Skin of body (tissue), 2 donors: ENCODE measurements around the gene ERC2. TPM values are rescaled to one million over a fixed set of nuclear protein-coding genes. Genes with fewer than 3 reads are reported as not detected.
"Not testable (repeated sequence)": the region's sequence is repeated elsewhere in the genome, so short reads cannot be mapped to it uniquely, and the experiment has no call there.

Source experiments
- DNase-seq: peaks from one replicate; lab custom pipeline; 2025; lab: John Stamatoyannopoulos, UW
- total RNA-seq: library from RNA; depleted of rRNA; stranded (reverse); fragments of >200 nt; gene quantifications from one replicate; pipeline ENCODE4 v1.2.3, GENCODE V29; 2014

ERC2 gene
- total RNA-seq, 1 donor from 2014 or later: 2.5 TPM

DNA sequence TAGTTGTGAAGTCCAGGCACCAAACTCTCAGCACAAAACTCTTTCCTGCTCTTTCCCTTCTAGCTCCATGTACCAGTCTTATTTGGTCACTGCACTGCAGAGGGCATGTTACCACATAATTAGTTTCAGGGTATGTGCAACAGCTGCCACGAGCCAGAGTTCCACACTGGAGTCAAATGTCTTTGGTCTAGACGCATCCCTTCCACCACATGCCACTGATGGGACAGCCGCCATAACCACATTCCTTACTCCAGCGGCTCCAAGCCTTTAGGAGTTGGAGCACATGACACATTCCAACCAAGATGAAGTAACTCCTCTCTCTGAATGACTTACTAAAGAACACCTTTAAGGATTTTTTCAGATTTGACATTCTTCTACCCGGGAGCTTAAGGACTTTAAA, 153.4 kb downstream of the ERC2 start:
- DNase-seq: peak; percentile 8

DNA sequence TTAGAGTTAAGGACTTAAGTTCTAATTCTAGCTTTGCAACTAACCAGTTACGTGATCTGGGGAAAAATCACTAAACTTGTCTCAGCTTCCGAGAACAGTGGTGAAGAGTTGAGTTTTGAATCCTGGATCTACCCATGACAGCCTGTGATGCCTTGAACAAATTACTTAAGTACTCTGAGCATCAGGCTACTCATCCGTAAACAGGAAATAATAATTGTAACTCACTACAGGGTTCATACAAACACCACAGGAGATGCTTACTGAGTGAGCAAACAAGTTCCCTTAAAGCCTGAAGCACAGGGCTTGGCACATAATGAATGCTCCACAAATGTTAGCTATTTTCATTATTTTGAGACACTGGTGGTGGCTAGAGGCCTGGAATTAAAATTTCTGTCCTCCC, 158.8 kb downstream of the ERC2 start:
- DNase-seq: no peak

DNA sequence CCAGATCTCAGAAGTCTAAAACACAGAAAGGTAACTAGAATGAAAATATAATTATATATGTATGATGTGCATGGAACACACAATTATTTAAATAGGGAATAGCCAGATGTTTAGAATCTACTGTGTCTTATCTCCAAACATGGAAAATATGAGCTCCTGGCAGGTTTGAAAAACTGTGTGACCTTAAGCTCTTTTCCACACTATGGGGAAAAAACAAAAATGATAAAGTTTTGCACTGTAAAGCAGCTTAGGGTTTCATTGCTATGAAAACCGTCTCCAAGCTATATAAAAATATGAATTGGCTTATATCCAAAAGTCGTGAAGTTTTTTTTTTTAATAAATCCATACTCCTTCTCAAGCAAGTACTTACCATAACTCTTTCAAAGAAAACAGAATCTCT, 159.8 kb downstream of the ERC2 start:
- DNase-seq: peak; percentile 59

DNA sequence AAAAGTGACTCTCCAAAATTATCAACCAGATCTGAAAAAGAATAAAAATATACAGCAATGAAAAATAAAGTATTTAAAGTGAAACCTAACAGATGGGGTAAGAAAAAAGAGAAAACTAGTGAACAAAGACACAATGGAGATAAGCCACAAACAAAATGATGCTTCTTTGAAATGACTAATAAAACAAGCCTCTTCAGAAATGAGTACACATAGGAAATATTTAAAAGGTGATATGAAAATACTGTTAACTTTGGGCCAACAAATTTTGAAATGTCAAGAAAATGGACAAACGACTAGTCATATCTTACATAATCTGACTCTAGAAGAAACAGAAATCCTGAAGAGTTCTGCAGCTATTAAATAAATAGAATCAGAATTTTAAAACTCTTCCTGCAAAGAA, 164.2 kb downstream of the ERC2 start:
- no peak for DNase-seq

DNA sequence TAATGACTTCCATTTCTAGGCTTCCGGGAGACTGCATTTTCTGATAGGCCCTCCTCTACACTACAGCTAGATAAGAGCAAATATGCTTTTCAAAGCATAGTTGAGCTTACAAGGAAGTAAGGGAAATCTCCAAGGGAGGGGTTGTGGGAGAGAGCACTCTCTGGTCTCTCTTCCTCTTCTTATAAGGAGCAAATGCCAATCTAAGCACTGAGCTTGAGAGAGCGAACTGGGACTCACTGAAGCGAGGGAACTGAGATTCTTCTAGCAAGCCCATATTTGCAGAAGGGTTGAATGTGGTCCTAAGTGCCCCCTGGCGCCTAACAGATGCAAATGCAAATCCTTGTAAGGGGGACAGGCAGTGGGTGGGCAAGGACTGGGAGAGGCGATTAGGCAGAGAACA, 164.8 kb downstream of the ERC2 start:
- peak; percentile 36 for DNase-seq

DNA sequence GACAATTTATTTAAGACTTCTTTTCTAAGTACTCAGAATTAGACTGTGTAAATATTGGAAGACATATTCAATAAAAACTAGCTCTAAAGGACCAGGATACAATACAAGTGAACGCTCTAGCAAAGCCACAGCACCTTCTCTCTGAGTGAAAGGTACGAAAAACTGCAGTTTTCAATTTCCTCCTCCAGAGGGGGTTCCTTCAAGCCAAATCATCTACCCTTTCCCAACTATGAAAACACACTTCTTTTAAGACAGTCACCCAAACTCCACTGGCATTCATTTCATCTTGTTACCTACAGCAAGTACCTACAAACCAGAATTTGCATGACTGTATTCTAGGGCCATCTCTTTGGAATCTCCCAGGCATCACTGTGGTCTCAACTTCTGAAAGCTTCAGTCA, 165.8 kb downstream of the ERC2 start:
- DNase-seq: no peak

DNA sequence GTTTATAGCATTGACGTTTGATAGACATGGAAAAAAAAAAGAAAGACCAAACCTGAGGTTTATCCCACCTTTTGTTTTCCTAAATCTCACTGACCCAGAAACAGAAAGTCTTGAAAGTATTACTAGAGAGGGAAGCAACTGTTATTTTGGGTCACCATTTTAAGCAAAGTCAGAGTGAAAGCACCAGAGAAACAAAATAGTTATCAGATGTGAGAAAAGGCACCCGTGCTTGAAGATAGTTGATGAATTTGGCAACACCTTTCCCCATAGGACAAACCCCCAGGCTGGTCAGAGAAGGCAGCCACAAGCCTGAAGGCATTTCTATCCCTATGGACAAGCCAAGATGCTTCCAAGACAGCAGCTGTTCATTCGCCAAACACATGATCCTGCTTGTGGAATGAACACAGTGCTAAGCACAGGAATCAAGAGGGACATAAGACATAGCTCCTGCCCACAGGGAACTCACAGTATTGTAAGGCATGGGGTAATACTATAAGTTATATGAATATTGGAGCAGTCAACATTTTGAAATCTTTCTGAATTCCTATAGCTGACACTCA, 170.9 kb downstream of the ERC2 start:
- no peak for DNase-seq

DNA sequence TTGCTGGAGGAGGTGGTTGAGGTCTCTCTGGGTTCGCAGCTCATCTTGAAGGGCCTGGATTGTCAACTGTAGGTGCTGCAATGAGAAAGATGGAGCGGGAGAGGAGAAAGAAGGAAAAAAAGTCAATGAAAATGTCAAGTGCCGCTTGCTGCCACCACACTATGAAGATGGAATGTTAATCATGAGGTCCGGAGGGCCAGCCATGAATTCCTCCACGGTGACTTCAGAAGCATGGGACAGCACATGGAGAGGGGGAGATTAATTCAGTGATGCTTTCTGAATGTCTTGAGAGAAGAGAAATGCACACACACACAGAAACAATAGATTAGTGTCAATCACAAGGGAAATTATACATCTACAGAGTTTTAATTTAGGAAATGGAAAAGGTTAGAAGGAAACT, 171.9 kb downstream of the ERC2 start:
- DNase-seq: no peak

DNA sequence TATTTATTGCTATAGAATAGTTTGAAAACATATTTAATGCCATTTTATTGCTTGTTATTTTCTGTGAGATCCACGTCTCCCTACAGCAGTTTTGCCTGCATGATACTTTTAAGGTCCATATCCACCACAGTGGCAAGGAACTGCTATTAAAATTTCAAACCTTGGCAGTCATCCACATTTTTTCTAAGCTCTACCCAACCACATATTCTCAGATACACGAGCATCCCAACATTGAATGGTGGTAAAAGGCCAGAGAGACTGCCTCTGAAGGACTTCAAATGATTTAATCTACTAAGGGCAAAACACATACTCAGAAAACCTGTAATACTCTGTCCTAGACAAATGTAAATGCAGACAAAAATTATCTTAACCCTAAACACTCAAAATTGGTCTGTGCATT, 173.1 kb downstream of the ERC2 start:
- DNase-seq: no peak

DNA sequence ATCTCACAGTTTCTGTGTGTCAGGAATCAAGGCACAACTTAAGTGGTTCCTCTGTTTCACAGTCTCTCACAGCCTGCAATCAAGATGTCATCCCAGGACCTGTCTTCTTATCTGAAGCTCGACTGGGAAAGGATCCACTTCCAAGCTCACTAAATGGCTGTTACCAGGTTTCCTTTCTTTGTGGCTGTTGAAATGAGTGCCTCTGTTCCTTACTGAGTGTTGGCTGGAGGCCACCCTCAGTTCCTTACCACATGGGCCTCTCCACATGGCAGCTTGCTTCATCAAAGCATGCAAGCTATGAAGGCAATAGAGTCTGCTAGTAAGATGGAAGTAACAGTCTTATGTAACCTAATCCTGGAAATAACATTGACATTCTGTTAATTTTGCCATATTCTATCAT, 174.0 kb downstream of the ERC2 start:
- DNase-seq: no peak

DNA sequence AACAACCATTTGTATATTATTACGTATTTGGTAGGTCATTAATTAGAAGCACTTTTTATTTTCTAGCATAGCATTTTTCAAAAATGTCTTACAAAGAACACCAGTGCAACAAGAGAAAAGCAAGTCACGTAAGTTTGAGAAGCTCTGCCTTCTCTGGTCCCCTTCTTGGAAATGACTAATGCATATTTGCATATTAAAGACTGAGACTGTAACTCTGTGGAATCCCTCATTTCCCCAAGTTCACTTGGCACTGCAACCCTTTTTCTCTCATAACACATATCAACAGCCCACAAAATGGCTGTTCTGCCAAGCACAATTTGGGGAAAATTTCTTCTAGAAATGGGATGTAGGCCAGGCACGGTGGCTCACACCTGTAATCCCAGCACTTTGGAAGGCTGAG, 176.3 kb downstream of the ERC2 start:
- peak; percentile 54 for DNase-seq

DNA sequence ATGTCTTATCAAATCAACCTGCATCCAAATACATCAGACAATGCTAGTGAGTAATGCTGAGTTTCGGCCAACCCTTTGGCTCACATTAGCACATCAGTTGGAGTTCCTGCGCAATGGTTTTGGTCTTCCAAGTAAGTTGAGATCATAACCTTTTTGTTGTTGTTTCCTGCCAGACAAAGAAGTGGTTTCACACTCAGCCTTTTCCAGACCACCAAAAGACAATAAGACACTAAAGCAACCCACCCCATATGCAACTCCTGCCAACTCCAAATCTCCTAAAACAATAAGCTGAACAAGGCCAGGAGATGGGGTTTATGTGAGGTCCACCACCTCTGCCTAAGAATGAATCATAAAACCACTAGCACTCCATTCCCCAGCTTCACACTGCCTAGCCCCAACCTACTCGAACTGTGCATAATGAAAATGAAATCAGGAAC, 177.0 kb downstream of the ERC2 start:
- peak; percentile 83 for DNase-seq

DNA sequence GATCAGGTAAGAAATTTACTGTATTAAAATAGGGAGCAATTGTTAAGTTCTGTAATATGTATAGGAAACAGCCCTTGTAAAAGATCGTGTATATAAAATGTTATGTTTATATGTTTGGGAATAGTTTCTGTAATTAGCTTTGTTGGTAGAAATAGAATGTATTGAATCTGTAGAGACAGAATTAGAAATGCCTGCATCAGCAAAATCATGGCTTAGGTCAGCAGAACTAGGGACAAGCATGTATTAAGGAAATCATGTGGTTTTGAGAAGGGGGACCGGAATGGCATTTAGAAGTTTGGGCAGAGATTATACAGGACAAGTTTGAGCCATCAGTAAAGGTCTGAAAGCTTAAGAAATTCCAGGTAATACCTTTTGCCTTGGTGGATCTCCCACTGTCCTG, 177.9 kb downstream of the ERC2 start:
- no peak for DNase-seq

DNA sequence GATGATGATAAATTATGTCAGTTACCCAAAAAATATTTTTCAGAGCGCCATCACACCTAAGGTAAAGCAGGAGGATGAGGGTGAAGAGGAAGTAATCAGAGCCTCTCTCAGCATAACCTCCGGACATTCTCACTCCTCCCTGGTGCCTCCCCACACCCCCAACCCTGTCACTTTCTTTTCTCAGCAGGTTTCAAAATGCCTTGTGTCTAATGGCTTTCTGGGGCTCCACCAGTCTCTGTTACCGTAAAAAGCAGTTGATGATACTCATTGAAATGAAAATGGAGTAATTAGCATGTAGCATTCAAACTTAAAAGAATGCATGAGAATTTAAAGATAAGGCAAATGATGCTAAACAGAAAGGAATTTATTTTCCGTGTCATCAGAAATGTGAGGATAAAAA, 180.0 kb downstream of the ERC2 start:
- no peak for DNase-seq

DNA sequence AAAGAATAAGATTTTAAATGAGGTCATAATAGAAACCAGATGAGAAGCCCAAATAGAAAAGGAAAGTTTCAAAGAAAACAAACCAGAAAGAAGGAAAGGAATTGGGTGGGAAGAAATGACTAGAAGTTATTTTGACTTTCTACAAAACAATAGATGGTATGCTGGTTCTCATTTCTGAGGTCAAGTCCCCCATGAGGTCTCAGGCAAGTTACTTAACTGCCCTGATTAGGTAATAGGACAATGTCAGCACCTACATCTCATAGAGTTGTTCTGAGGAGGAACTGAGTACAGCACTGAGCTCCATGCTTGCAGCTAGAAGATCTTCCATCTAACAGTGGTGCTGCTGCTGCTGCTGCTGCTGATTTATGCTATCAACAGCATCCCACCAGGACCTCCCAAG, 185.9 kb downstream of the ERC2 start:
- DNase-seq: peak; percentile 30

DNA sequence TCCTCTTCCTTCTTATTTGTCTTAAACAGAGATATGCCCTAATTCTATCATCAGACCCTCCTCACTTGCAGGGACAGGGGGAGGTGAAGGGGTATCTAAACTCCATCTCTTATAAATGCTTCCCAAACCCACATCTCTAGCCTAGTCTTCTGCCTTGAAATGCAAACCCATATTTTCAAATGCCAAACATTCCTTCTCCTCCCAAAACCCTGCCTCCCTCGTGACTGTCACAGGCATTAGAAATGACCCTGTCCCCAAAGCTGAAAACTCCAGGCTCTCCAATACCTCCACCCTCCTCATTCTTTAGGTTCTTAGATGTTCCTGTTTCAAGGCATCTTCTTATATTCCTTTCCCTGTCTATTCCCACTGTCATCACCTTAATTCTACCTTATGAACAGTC, 191.0 kb downstream of the ERC2 start:
- DNase-seq: no peak

DNA sequence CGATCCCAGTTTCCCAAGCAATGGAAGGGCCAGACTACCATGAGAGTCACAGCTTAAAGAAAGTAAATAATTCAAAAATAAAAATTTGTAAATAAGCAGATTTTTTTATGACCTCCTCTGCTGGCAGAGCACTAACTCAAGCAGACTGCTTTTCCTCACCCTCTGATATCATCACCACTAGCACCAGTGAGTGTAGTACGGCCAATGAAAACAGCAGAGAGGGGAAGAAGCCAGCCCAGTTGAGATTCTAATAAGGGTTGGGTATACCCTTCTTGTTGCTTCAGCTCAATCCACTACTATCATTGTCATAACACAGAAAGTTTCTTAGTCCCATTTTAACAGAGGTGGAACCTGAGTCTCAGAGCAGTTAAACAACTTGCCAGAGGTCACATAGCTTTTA, 193.1 kb downstream of the ERC2 start:
- no peak for DNase-seq

DNA sequence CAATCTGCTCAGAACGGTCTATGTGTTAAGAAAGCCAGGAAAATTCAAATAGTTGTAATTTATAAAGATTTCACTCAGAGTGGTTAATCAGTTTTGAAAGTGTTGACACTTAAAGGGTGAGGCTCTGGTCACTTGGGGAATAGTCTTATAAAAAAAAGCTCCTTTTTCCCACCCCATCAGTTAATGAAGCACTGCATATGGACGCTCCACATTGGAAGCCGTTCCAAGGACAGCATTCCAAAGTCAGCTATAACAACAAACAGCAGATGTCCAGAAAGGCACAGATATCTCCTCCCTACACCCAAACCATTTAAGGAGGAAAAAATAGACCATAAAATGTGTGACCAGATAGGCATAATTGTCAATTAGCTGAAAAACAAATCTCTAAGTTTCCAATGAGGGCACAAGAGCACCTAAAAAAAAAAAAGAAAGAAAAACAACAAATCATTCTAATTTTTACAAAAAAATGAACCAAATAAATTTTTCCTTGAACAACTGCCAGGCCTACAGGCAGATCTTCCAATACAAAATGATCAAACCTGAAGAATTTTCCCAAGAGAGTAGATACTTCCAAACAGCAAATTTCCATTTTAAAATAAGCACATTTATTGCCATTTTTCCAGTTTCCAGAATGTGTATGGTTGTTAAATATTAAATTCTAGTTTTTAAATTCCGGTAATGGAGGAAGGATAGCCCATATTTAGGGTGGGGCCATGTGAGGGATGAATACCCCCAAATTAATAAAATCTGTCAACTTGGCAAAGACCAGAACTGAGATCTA, 198.3 kb downstream of the ERC2 start:
- peak; percentile 82 for DNase-seq

DNA sequence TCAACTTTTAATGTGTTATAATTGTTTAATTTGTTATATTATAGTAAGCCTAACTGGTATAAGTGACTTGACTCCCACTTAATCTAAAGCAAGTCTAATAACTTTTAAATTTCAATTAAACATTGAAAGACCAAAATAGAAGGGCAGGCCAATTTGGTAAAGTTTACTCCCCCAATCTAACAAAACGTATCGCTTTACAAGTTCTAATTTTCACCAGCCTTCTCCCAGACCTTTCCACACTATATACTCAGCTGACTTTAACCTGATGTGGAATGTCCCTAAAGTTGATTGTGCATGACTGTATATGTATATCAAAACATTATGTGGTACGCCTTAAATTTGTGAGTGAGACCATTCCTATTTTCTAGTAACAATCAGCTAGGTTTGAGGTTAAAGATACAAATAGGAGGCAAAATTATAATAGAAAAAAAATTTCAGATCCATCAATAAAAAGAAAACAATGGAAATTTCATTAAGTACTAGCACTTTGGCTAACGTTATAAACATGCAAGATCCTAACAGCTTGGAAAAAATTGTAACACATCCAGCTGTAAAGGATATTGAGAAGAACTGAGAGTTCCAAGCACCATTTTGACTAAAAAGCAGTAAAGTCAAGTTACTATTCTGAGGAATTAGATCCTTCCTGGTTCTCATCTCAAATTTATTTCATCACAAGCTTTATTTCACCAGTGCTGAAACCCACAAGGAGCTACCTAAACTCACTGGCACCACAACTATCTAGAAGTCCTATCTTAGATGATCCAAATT, 199.5 kb downstream of the ERC2 start:
- no peak for DNase-seq

DNA sequence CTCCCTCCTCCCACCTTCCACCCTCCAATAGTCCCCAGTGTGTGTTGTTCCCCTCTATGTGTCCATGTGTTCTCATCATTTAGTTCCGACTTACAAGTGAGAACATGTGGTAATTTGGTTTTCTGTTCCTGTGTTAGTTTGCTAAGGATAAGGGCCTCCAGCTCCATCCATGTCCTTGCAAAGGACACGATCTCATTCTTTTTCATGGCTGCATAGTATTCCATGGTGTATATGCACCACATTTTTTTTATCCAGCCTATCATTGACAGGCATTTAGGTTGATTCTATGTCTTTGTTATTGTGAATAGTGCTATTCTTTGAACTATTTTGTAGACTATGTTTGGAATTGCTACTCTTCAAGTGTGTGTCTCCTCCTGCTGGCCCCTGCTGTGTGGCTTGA, 206.4 kb downstream of the ERC2 start:
- not testable (repeated sequence) for DNase-seq

DNA sequence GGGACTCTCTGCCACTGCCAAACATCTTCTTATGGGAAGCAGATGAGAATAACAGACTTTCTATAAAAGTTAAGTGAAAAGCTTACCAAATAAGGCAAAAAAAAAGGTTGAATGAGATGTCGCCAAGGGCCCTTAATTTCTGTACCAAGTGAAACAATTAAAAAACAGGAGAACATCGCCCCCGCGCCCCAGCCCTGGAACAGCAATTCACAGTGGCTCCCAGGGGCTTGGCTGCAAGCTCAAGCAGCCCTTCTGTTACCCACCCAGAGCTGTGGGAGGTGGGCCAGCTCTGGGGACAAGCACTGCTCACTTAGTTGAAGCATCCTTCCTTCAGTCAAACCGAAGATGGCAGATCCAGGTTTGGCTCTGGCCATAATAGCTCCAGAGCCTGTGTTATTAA, 208.0 kb downstream of the ERC2 start:
- no peak for DNase-seq

DNA sequence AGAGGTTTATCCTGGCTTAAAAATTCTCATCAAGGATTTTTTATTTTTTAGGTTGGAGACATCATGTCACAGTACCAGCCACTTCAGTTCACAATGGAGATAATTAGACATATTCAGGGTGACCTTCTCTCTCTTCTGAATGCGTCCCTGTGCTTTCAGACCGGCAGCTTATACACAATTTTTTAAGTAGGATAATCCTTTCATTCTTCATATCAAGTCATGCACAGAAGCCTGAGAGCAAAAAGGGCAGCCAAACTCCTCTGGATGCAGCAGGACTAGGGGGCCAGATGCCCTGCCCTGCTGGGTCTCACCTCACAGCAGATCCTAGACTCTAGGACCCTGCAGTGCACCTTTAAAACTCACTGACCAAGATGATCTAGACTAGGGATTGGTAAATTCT, 210.4 kb downstream of the ERC2 start:
- no peak for DNase-seq

DNA sequence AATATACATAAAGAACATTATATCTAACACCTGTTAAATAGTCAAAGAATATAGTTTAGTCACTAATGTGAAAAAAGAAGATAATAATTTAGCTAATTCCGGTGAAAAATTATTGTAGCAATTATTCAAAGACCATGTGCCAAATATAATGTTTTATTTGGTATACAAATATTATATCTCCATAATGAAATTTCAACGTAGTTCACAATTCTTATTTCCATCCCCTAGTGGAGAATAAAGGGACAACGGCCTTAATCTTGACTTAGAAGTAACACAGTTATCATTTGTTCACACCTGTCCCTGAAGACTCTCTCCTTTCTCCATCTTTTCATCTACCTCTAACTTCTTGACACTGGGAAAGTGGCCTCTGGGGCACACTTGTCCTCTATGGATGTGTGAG, 213.4 kb downstream of the ERC2 start:
- no peak for DNase-seq
